GM18517 (cell line): Measurements from ENCODE around the gene ENPP7.

ENCODE experiments used
- ATAC-seq: cut with Tn5 transposase; IDR thresholded peaks from one replicate; pipeline ENCODE4 v1.9.1; 2021; ENCODE audit warnings: mild to moderate bottlenecking, moderate library complexity; ENCODE audit not compliant: unreplicated experiment

Gene ENPP7

DNA sequence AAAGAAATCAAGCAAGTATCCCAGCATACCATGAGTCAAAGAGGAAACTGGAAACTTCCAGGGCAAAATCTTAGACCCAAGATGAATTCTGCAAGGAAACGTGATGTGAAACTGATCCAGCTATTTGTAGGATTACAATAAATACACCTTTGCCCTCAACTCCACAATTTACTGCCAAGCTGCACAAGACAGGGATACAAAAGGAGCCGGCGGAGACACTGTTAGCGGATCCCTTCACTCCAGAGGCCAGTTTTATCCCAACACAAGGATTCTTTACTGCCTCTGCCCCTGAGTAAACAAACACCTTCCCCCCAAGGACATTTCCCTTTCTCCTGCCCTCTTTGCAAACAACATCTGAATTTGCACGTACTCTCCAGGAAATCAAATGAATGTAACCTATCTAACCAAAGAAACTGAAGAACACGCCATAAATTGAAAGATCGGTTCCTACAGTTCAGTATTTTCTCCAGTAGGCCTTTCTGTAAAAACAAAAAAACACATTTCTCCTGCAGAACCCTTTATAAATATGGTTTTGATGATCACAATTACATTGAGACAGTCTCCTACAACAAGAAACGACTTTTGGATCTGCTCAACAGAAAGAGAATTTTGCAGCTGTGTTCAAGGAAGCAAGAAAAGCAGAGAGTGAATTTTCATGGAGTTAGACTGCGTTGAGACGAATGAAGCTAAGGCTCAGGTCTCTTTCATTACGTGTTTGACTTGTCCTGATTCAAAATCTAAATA is 45.8 kb downstream of the ENPP7 start:
- no peak for ATAC-seq

DNA sequence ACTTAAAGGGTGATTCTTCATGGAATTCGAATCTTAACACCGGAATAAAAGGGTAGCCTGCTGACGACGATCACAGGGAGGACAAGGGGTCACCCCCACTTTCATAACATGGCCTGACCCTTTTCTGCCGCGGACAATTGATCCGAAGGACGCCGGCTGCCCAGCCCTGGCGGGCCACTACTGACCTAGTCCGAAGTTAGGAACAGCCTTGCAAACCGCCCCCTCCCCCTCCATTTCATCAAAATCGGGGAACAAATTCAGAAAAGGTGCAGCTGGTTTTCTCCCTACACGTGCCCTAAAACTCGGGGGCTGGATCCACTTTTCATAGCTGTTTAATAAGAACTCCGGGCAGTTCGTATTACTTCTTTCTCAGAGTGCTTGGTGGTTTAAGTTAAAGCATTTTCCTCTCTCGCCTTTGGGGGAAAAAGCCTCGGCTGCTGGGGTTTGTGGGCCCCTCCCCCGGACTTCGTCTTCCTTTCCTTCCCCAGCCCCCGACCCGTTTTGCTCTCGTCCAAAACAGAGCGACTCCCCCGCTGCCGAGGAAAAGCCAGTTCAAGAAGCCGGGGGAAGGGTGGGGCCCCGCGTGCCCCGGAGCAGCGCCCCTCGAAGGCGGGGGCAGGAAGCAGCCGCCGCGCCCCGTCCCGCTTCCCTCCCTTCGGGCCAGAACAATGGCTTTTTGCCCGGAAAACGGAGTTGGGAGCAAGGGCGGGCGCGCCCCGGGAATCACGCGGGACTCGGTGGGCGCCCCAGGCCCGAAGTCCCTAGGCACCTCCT is 46.6 kb downstream of the ENPP7 start:
- ATAC-seq, result peak; percentile 20

DNA sequence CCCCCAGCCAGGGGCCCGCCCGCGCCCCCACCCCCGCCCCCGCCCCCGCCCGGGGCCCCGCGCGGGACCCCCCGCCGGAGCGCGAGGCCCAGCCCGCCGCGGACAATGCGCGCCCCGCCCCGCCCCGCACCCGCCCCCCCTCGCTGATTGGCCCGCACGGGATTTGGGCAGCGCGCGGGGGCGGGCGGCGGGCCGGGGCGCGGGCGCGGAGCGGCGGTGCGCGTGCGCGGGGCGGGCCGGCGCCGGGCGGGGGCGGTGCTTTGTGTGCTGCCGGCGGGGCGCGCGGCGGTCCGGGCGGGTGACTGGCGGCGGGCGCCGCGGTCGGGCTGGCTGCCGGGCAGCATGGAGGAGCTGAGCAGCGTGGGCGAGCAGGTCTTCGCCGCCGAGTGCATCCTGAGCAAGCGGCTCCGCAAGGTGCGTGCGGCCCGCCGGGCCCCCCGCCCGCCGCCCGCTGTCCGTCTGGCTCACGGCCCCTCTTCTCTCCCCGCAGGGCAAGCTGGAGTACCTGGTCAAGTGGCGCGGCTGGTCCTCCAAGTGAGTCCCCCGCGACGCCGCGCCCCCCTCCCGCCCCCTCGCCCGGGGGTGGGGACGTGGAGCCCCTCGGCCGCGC is 47.3 kb downstream of the ENPP7 start, which contains the start of gene CBX2:
Gene CBX2 (plus strand): TSS at position 255 of the 610 bp plus-strand sequence. CDS start 88 bp downstream, at position 343.
- ATAC-seq, result peak; percentile 67

DNA sequence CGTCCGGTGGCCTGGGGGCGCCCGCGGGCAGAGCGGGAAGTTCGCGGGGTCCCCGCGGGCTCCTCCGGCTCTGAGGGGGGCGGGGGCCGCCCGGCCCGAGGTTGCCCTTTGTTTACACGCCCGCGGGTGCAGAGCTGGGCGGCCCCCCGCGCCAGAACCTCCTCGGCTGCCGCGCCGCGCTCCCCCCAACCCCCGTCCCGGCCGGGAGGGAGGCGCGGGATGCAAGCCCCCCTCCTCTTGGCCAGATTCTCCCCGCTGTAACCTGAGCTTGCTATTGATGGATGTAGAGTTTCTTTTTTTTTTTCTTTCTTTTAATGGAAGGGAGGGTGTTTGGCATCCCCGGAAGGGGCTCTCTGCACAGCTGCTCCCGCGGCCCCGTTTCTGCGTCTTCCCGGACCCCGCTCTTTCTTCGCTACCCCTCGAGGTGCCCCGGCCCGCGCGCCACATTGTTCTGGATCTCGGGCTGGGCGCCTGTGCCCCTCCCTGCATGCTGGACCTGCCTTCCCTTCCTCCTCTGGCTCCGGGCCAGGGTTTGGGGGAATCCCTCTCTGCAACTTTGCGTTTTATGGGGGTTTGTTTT is 47.9 kb downstream of the ENPP7 start:
- no peak for ATAC-seq

DNA sequence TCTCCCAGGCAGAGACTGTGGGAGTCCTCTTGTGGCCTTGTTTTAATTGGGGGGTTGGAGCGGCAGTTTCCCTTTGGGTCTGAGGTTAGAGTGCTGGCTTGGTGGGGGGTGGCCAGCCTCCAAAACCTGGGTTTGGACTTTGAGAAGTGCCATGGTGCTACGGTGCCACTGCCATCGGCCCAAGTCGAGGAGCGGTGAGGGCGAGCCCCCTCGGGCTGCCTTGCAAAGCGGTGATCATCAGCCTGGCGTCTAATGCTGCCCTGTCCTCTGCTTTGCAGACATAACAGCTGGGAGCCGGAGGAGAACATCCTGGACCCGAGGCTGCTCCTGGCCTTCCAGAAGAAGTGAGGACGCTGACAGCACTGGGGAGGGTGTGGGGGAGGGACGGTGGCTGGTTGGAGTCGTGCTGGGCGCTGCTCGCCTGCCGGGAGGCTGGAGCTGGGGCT is 48.4 kb downstream of the ENPP7 start:
- no peak for ATAC-seq

DNA sequence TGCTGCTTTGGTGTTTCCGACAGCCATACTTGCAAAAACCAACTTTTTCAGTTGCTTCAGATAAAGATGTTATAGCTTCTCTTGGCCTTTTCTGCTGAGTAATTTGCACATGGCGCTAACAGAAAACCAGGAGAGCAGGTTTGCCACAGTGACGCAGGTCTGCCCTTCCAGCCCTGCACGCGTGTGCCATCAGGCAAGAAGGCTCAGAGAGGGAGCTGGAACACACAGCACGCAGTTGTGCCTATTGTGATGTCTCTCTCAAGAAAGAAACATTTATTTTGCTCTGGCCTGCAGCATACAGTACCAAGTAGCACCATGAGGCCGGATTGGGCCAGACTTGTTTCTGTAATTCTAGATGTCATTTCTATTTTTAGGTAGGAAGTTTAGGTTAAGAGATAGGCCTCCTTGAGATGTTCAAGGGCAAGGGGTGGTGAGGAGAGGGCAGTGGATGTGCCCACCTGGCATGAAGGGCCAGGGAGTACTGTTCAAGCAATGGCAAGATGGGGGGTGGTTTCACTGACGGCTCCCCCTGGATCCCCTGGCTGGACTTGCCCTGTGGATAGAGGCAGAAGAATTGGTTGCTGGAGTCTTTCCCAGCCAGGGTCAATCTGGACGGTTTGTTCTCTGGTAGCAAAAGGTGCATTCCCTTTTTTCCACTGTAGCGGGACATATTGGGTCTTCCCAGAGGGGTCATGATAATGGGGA is 49.1 kb downstream of the ENPP7 start:
- no peak for ATAC-seq

DNA sequence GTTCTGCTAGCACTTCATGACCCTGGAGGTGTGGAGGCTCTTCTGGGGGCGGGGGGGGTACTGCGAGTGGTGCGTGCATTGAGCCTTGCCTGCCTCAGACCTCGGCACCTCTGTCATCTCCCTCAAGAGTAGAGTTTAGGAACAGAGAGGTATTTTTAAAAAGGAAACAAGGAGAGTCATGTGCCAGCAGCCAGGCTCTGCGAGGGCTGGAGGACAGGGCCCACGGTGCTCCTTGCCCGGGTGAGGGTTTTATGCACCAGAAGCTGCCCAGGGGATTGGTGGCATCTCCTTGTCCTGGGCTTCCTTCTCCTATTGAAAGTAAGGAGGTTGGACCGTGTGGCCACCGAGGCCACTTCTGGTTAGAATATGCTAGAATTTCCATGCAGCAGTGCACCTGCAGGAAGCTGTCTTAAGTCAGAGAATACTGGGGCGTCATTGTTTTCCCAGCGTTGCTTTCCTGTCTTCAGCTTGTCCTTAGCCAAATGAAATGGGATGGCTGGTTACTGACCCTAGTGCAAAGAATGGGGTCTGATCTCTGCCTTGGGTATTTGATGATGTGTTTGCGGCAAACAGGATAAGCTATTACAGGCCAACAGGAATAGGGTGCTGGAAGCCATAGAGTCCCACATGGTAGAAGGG is 50.4 kb downstream of the ENPP7 start:
- ATAC-seq, result no peak

DNA sequence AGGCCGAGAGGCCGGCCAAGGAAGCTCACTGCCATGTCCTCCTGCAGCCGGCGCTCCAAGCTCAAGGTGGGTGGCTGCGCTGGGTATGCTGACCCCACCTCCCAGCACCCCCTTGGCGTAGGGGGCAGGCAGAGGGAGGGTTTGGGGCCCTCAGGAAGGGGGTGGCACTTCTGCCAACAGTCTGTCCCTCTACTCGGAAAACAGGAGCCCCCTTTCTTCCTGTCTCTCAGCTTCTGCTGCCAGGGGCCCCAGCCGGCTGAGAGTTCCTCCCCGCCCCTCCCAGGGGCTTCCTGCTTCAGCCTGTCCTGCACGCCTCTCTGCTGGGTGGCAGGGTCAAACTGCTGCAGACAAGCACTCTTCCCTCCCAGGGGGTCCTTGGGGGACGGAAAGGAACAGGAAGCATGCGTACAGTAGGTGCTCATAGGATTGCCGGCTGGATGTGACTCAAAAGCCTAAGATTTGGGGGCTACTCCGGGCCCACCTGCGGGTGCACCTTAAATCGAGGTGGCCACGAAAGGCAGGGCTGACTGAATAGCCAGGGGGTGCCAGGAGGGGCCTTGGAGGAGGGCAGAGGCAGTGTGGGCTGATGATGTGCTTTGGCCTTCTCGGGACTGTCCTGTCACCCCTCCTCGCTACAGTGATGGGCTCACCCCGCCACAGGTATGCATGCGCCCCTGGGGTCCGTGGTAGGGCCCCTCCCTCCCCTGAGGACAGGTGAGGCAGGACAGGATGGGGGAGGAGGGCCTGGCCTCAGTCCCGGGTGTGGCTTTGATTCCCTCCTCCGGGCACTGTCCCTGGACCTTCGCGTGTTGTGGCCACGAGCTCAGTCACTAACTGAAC is 51.2 kb downstream of the ENPP7 start:
- ATAC-seq, result no peak

DNA sequence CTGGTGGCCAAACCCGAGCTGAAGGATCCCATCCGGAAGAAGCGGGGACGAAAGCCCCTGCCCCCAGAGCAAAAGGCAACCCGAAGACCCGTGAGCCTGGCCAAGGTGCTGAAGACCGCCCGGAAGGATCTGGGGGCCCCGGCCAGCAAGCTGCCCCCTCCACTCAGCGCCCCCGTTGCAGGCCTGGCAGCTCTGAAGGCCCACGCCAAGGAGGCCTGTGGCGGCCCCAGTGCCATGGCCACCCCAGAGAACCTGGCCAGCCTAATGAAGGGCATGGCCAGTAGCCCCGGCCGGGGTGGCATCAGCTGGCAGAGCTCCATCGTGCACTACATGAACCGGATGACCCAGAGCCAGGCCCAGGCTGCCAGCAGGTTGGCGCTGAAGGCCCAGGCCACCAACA is 53.1 kb downstream of the ENPP7 start:
- ATAC-seq, result no peak

DNA sequence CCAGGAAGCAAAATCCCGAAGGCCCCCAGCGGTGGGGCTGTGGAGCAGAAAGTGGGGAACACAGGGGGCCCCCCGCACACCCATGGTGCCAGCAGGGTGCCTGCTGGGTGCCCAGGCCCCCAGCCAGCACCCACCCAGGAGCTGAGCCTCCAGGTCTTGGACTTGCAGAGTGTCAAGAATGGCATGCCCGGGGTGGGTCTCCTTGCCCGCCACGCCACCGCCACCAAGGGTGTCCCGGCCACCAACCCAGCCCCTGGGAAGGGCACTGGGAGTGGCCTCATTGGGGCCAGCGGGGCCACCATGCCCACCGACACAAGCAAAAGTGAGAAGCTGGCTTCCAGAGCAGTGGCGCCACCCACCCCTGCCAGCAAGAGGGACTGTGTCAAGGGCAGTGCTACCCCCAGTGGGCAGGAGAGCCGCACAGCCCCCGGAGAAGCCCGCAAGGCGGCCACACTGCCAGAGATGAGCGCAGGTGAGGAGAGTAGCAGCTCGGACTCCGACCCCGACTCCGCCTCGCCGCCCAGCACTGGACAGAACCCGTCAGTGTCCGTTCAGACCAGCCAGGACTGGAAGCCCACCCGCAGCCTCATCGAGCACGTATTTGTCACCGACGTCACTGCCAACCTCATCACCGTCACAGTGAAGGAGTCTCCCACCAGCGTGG is 53.7 kb downstream of the ENPP7 start:
- no peak for ATAC-seq

DNA sequence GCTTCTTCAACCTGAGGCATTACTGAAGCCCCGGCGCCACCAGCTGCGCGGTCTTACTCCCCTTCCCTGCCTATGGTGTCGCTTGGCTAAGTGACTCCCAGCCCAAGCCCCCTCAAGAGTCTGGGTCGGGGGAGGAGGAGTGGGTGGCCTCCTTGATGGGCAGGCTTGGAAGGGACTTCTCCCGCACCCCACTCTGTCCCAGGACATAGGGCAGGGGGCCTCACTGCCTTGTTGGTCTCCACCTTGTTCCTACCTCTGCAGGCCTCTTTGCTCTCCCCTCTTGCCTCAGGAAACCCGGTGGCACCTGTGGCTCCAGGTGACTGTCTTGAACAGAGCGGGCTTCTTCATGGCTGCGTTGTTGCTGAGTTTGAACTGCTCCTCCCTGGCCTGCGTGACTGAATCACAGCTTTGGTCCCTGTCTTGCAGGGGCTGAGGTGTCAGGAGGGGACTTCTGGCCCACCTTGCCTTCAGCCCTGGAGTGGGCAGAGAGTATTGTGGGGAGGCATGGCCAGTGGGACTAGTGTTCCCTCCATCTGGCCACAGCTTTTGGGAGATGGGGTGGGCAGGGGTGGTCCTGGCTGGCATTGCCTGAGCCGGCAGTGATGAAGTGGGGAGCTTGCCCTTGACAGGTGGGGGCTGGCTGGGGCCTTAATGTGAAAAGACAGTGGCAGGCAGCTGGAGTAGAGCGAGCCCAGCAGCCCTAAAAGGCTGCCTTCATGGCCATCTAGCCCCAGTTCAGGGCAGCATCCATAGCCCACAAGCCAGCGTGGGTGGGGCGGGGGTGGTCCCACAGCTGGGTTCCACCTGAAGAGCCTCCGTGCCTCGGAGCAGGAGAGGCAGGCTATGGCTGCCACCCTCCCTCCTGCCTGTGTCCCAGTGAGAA is 54.5 kb downstream of the ENPP7 start:
- no peak for ATAC-seq

DNA sequence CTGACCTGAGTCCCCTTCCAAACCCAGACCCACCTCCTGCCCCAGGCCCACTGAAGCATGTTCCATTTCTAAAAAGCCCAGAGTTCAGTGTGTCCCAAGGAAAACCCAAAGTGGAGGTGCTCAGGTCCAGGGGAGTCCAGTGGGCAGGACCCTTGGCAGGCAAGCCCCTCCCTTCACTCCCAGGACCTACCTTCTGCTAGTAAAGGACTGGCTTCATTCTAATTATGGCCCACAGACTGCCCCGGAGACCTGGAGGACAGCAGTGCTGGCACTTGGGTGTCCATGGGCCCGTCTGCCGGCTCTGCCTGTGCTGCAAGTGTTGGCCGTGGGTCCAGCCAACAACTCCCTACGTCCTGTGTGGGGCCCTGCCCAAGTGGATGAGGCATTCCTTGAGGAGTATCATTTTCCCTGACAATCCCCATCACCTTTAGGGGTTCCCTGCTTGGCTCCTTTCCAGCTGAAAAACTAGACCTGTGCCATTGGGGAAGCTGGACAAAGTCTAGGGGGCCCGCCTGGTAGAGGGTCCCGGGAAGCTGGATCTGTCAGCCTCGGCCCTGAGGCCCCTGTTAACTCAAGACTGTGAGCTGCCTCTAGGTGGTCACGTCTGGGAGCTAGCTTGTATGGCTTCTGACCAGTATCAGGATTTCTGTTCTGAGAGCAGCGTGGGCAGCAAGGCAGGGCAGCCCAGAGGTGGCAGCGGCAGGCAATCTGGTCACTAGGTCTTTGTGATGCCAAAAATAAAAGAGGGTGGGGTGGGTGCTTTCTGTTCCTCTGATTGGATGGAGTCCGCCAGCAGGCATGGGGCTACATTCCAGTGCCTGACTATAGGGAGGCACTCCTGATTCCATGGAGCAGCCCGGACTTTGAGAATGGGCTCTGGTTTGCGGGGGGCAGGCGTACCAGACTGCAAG is 55.4 kb downstream of the ENPP7 start:
- no peak for ATAC-seq

DNA sequence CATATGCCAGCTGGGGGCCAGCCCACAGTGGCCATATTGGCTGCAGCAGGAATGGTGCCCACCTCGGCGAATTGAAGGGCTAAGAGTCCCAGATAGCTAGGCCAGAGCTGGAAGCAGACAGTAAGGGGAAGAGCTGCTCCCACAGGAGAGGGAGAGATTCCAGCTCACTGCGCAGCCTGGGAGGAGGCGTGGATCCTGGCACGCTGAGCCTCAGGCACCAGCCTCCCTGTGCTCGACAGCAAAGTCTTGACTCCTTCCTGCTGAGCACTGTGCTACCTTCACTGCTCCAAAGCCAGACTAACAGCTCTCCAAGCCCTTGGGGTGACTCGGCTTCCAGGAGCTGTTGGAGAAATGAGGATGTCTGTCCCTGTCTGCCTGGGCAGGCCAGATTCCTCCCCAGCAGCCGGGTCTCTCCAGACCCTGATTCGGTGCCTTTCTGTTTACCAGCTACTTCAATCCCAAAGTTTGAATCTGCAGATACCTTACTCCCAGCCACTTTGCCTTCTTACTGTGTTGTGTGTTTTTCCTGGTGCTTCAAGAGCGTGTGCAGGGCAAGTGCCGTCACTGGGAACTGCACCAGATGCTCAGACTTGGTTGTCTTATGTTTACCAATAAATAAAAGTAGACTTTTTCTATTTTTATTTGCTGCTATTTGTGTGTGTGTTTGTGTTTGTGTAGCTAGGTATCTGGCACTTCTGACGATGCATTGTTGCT is 56.3 kb downstream of the ENPP7 start:
- ATAC-seq, result no peak

DNA sequence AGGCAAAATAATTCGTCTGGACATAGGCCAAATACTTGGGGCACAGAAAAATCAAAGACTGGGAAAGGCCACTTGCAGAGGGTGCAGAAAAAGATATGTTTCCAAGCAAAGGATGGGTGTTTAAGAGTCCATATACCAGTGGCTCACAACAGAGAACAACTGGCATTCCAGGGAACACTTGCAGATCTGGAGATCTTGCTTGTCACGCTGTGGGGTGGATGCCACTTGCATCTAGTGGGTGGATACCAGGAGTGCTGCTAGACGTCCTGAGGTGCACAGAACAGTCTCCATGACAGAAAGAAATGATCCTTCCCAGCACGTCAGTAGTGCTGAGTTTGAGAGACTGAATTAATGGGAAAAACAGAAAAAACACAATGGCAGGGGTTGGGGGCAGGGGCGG is 57.7 kb downstream of the ENPP7 start:
- no peak for ATAC-seq

DNA sequence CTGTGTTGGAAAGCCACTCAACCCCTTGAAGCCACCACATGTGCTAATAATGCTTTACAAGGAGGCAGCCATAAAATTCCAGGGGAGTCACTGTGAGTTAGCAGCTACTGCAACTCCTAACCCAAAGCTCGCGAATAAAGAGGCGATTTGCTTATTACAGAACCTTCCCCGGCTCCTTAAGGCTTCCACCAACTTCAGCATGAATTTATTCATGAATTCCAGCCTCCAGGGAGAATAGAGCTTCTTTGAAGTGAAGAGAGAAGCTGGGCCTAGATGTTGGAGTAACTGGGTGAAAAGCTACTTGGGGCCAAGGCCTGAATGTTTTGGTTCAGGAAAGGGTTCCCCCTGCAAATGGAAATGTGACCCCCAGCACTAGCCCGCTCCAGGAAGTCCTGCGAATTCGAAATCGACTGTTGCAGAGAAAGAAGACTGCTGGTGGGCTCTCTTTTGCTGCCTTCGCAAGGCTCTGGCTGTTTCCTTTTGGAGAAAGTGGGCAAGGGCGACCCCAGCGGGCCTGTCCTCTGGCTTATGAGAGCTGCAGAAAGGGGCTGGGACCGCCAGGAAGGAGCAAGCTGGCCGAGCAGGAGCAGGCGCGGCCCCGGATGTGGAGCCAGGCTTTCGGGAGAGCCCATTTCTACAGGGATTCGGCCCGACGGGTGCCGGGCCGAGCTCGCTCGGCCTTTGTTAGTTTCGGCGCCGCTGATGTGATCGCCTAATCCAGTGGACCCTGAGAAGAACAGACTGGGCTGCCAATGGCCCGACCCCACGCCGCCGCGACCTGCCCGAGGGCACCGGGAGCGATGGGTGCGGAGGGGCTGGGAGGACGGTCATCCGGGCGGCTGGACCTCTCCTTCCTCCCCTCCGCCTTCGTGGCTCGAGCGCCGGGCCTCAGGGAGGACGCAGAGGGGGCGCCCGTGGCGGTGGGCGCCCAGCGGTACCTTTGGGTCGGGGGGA is 58.5 kb downstream of the ENPP7 start:
- ATAC-seq, result no peak
